Measurements from ENCODE around the gene CCDC192.
A peak's percentile ranks its signal among the peaks of the same experiment; 100 is the strongest.
"Not testable (repeated sequence)": the region's sequence is repeated elsewhere in the genome, so short reads cannot be mapped to it uniquely, and the experiment has no call there.

Gene CCDC192

GRCh38 chr5:127702434-127702833 is 757 bp upstream of the CCDC192 start:
- Histone ChIP-seq H3K9ac (ENCODE audit: low read length) (no peak overlapping the region), H3K4me1 (ENCODE audit: control insufficient read depth, low read depth, low read length) (peaks cover 13% of the 10 kb centered on the region), H3K36me3 (ENCODE audit: control insufficient read depth, low read depth, low read length) (no peaks in the 10 kb centered on the region), H3K9me3 (ENCODE audit: control insufficient read depth, low read depth, low read length) (no peaks in the 10 kb centered on the region), H3K27ac (ENCODE audit: low read length) (no peak overlapping the region), H3K4me3 (ENCODE audit: low read length) (no peak overlapping the region), H3K27me3 (ENCODE audit: control insufficient read depth, insufficient read depth, low read length) (no peaks in the 10 kb centered on the region)

- Histone ChIP-seq H3K4me3 (ENCODE audit: low read length) (no peak overlapping the region), H3K27me3 (ENCODE audit: control insufficient read depth, insufficient read depth, low read length) (no peaks in the 10 kb centered on the region), H3K27ac (ENCODE audit: low read length) (peak overlapping the region; percentile 70)
These were observed 2.1 kb downstream of the CCDC192 start for GRCh38 chr5:127705120-127705892.

GRCh38 chr5:127706691-127707090 is 3.5 kb downstream of the CCDC192 start:
- Histone ChIP-seq H3K4me3 (ENCODE audit: low read length) (no peak overlapping the region), H3K27me3 (ENCODE audit: control insufficient read depth, insufficient read depth, low read length) (no peaks in the 10 kb centered on the region), H3K9ac (ENCODE audit: low read length) (no peak overlapping the region), H3K27ac (ENCODE audit: low read length) (no peak overlapping the region), H3K4me1 (ENCODE audit: control insufficient read depth, low read depth, low read length) (peaks cover 13% of the 10 kb centered on the region), H3K9me3 (ENCODE audit: control insufficient read depth, low read depth, low read length) (no peaks in the 10 kb centered on the region), H3K36me3 (ENCODE audit: control insufficient read depth, low read depth, low read length) (no peaks in the 10 kb centered on the region)

More at GRCh38 chr5:127705120-127705892, 2.1 kb downstream of the CCDC192 start:
- H3K36me3 ChIP-seq (ENCODE audit: control insufficient read depth, low read depth, low read length): no peaks in the 10 kb centered on the region
- no peak overlapping the region for H3K9ac ChIP-seq (ENCODE audit: low read length)
- H3K9me3 ChIP-seq (ENCODE audit: control insufficient read depth, low read depth, low read length): no peaks in the 10 kb centered on the region
- H3K4me1 ChIP-seq (ENCODE audit: control insufficient read depth, low read depth, low read length): peaks cover 13% of the 10 kb centered on the region

- H3K9me3 ChIP-seq (ENCODE audit: control insufficient read depth, low read depth, low read length): no peaks in the 10 kb centered on the region
- H3K4me1 ChIP-seq (ENCODE audit: control insufficient read depth, low read depth, low read length): peaks cover 13% of the 10 kb centered on the region
- H3K36me3 ChIP-seq (ENCODE audit: control insufficient read depth, low read depth, low read length): no peaks in the 10 kb centered on the region
- no peaks in the 10 kb centered on the region for H3K27me3 ChIP-seq (ENCODE audit: control insufficient read depth, insufficient read depth, low read length)
- no peak overlapping the region for H3K27ac ChIP-seq (ENCODE audit: low read length)
- no peak overlapping the region for H3K9ac ChIP-seq (ENCODE audit: low read length)
- H3K4me3 ChIP-seq (ENCODE audit: low read length): no peak overlapping the region
These were observed 4.0 kb downstream of the CCDC192 start for GRCh38 chr5:127707209-127707608.

GRCh38 chr5:127713083-127713482 is 9.9 kb downstream of the CCDC192 start:
- H3K9ac ChIP-seq (ENCODE audit: low read length); H3K4me3 ChIP-seq (ENCODE audit: low read length); H3K27me3 ChIP-seq (ENCODE audit: control insufficient read depth, insufficient read depth, low read length); H3K9me3 ChIP-seq (ENCODE audit: control insufficient read depth, low read depth, low read length); H3K27ac ChIP-seq (ENCODE audit: low read length); H3K4me1 ChIP-seq (ENCODE audit: control insufficient read depth, low read depth, low read length); H3K36me3 ChIP-seq (ENCODE audit: control insufficient read depth, low read depth, low read length): not testable (repeated sequence)

GRCh38 chr5:127718181-127718580 is 15.0 kb downstream of the CCDC192 start:
- no peak overlapping the region for H3K27ac ChIP-seq (ENCODE audit: low read length)
- H3K4me3 ChIP-seq (ENCODE audit: low read length): no peak overlapping the region
- H3K9ac ChIP-seq (ENCODE audit: low read length): no peak overlapping the region
- no peaks in the 10 kb centered on the region for H3K36me3 ChIP-seq (ENCODE audit: control insufficient read depth, low read depth, low read length)
- H3K27me3 ChIP-seq (ENCODE audit: control insufficient read depth, insufficient read depth, low read length): no peaks in the 10 kb centered on the region
- peaks cover 3% of the 10 kb centered on the region for H3K9me3 ChIP-seq (ENCODE audit: control insufficient read depth, low read depth, low read length)
- no peaks in the 10 kb centered on the region for H3K4me1 ChIP-seq (ENCODE audit: control insufficient read depth, low read depth, low read length)

GRCh38 chr5:127723571-127723970 is 20.4 kb downstream of the CCDC192 start:
- peaks cover 3% of the 10 kb centered on the region for H3K9me3 ChIP-seq (ENCODE audit: control insufficient read depth, low read depth, low read length)
- no peaks in the 10 kb centered on the region for H3K36me3 ChIP-seq (ENCODE audit: control insufficient read depth, low read depth, low read length)
- H3K27ac ChIP-seq (ENCODE audit: low read length): no peak overlapping the region
- no peak overlapping the region for H3K9ac ChIP-seq (ENCODE audit: low read length)
- no peaks in the 10 kb centered on the region for H3K27me3 ChIP-seq (ENCODE audit: control insufficient read depth, insufficient read depth, low read length)
- no peaks in the 10 kb centered on the region for H3K4me1 ChIP-seq (ENCODE audit: control insufficient read depth, low read depth, low read length)
- no peak overlapping the region for H3K4me3 ChIP-seq (ENCODE audit: low read length)

GRCh38 chr5:127725673-127726072 is 22.5 kb downstream of the CCDC192 start:
- H3K27me3 ChIP-seq (ENCODE audit: control insufficient read depth, insufficient read depth, low read length): no peaks in the 10 kb centered on the region
- no peak overlapping the region for H3K4me3 ChIP-seq (ENCODE audit: low read length)
- peaks cover 1% of the 10 kb centered on the region for H3K9me3 ChIP-seq (ENCODE audit: control insufficient read depth, low read depth, low read length)
- no peaks in the 10 kb centered on the region for H3K36me3 ChIP-seq (ENCODE audit: control insufficient read depth, low read depth, low read length)
- no peak overlapping the region for H3K27ac ChIP-seq (ENCODE audit: low read length)
- no peaks in the 10 kb centered on the region for H3K4me1 ChIP-seq (ENCODE audit: control insufficient read depth, low read depth, low read length)
- no peak overlapping the region for H3K9ac ChIP-seq (ENCODE audit: low read length)

- Histone ChIP-seq H3K36me3 (ENCODE audit: control insufficient read depth, low read depth, low read length) (no peaks in the 10 kb centered on the region), H3K4me1 (ENCODE audit: control insufficient read depth, low read depth, low read length) (no peaks in the 10 kb centered on the region), H3K27me3 (ENCODE audit: control insufficient read depth, insufficient read depth, low read length) (no peaks in the 10 kb centered on the region), H3K27ac (ENCODE audit: low read length) (no peak overlapping the region), H3K4me3 (ENCODE audit: low read length) (no peak overlapping the region), H3K9ac (ENCODE audit: low read length) (no peak overlapping the region), H3K9me3 (ENCODE audit: control insufficient read depth, low read depth, low read length) (no peaks in the 10 kb centered on the region)
These were observed 29.8 kb downstream of the CCDC192 start for GRCh38 chr5:127732963-127733362.

GRCh38 chr5:127739348-127739747 is 36.2 kb downstream of the CCDC192 start:
- peak overlapping the region; percentile 36 for H3K9ac ChIP-seq (ENCODE audit: low read length)
- not testable (repeated sequence) for H3K27ac ChIP-seq (ENCODE audit: low read length); H3K4me1 ChIP-seq (ENCODE audit: control insufficient read depth, low read depth, low read length); H3K9me3 ChIP-seq (ENCODE audit: control insufficient read depth, low read depth, low read length); H3K27me3 ChIP-seq (ENCODE audit: control insufficient read depth, insufficient read depth, low read length); H3K36me3 ChIP-seq (ENCODE audit: control insufficient read depth, low read depth, low read length)
- peak overlapping the region; percentile 60 for H3K4me3 ChIP-seq (ENCODE audit: low read length)

GRCh38 chr5:127739807-127740384 is 36.7 kb downstream of the CCDC192 start:
- Histone ChIP-seq H3K36me3 (ENCODE audit: control insufficient read depth, low read depth, low read length) (no peaks in the 10 kb centered on the region), H3K9ac (ENCODE audit: low read length) (peak overlapping the region; percentile 36), H3K4me1 (ENCODE audit: control insufficient read depth, low read depth, low read length) (no peaks in the 10 kb centered on the region), H3K27ac (ENCODE audit: low read length) (no peak overlapping the region), H3K27me3 (ENCODE audit: control insufficient read depth, insufficient read depth, low read length) (peaks cover 5% of the 10 kb centered on the region), H3K9me3 (ENCODE audit: control insufficient read depth, low read depth, low read length) (no peaks in the 10 kb centered on the region), H3K4me3 (ENCODE audit: low read length) (peak overlapping the region; percentile 60)

GRCh38 chr5:127741412-127741811 is 38.2 kb downstream of the CCDC192 start:
- H3K4me3 ChIP-seq (ENCODE audit: low read length): no peak overlapping the region
- no peak overlapping the region for H3K9ac ChIP-seq (ENCODE audit: low read length)
- H3K36me3 ChIP-seq (ENCODE audit: control insufficient read depth, low read depth, low read length): no peaks in the 10 kb centered on the region
- H3K27me3 ChIP-seq (ENCODE audit: control insufficient read depth, insufficient read depth, low read length): peaks cover 5% of the 10 kb centered on the region
- H3K9me3 ChIP-seq (ENCODE audit: control insufficient read depth, low read depth, low read length): no peaks in the 10 kb centered on the region
- H3K4me1 ChIP-seq (ENCODE audit: control insufficient read depth, low read depth, low read length): no peaks in the 10 kb centered on the region
- H3K27ac ChIP-seq (ENCODE audit: low read length): no peak overlapping the region
